ENCODE measurements around the gene ARRDC3. TPM values are rescaled to one million over a fixed set of nuclear protein-coding genes. Genes with fewer than 3 reads are reported as not detected.

ARRDC3 gene
- polyA plus RNA-seq, 1 donor from 2014 or later: 297 TPM

DNA sequence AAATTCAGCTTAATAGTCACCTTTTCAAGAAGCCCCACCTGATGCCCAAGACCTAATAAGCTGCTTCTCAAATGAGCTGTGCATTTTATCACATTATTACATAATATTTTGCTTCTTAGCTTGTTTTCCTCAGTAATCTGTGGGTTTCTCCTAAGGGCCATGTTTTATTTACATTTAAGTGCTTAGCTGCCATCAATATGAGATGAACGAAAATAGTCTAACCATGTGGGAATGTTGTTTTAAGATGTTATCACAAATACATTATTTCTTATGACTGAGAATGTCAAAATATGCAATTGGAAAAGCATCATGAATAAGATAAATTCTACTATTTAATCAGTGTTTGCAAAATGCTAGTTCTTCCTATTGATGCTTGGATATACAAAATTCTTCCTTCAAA is 10.1 kb downstream of the ARRDC3 start:
- H3K9me3 ChIP-seq (ENCODE audit: low read length): no peaks in the 10 kb centered on the region
- H3K4me3 ChIP-seq (ENCODE audit: low read length): peak overlapping the region; percentile 82
- no peaks in the 10 kb centered on the region for H3K9me2 ChIP-seq (ENCODE audit: insufficient read depth, low read length)
- H4K20me1 ChIP-seq (ENCODE audit: insufficient read depth): peaks cover 98% of the 10 kb centered on the region
- H3K79me2 ChIP-seq (replicated peaks; ENCODE audit: insufficient read depth, low read length): peaks cover 100% of the 10 kb centered on the region
- H3K36me3 ChIP-seq (ENCODE audit: insufficient read depth, low read length): peaks cover 74% of the 10 kb centered on the region
- peaks cover 13% of the 10 kb centered on the region for H3F3A ChIP-seq (ENCODE audit: insufficient read depth, low read length, poor library complexity, severe bottlenecking)
- peak overlapping the region; percentile 27 for H3K27ac ChIP-seq (ENCODE audit: low read length)
- H3K9ac ChIP-seq (ENCODE audit: low read length): peak overlapping the region; percentile 45
- TF ChIP-seq MXI1 (conservative IDR thresholded peaks at IDR 0.05; ENCODE audit: poor library complexity, severe bottlenecking): no peak
- no peak for TF ChIP-seq EZH2 (IDR thresholded peaks at IDR 0.05; ENCODE audit: borderline replicate concordance, insufficient read depth, low read length, poor library complexity, severe bottlenecking)
- no peak for TF ChIP-seq POLR2AphosphoS5 (IDR thresholded peaks at IDR 0.05)
- TF ChIP-seq SMC3 (conservative IDR thresholded peaks at IDR 0.05; ENCODE audit: poor library complexity): no peak
- TF ChIP-seq, protein P1, sequence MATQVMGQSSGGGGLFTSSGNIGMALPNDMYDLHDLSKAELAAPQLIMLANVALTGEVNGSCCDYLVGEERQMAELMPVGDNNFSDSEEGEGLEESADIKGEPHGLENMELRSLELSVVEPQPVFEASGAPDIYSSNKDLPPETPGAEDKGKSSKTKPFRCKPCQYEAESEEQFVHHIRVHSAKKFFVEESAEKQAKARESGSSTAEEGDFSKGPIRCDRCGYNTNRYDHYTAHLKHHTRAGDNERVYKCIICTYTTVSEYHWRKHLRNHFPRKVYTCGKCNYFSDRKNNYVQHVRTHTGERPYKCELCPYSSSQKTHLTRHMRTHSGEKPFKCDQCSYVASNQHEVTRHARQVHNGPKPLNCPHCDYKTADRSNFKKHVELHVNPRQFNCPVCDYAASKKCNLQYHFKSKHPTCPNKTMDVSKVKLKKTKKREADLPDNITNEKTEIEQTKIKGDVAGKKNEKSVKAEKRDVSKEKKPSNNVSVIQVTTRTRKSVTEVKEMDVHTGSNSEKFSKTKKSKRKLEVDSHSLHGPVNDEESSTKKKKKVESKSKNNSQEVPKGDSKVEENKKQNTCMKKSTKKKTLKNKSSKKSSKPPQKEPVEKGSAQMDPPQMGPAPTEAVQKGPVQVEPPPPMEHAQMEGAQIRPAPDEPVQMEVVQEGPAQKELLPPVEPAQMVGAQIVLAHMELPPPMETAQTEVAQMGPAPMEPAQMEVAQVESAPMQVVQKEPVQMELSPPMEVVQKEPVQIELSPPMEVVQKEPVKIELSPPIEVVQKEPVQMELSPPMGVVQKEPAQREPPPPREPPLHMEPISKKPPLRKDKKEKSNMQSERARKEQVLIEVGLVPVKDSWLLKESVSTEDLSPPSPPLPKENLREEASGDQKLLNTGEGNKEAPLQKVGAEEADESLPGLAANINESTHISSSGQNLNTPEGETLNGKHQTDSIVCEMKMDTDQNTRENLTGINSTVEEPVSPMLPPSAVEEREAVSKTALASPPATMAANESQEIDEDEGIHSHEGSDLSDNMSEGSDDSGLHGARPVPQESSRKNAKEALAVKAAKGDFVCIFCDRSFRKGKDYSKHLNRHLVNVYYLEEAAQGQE (IDR thresholded peaks at IDR 0.05; ENCODE audit: borderline replicate concordance): no peak
- TF ChIP-seq EP300 (conservative IDR thresholded peaks at IDR 0.05; ENCODE audit: poor library complexity, severe bottlenecking): no peak
- TF ChIP-seq TAF1 (IDR thresholded peaks at IDR 0.05; ENCODE audit: low read depth): no peak
- TF ChIP-seq, protein P2, sequence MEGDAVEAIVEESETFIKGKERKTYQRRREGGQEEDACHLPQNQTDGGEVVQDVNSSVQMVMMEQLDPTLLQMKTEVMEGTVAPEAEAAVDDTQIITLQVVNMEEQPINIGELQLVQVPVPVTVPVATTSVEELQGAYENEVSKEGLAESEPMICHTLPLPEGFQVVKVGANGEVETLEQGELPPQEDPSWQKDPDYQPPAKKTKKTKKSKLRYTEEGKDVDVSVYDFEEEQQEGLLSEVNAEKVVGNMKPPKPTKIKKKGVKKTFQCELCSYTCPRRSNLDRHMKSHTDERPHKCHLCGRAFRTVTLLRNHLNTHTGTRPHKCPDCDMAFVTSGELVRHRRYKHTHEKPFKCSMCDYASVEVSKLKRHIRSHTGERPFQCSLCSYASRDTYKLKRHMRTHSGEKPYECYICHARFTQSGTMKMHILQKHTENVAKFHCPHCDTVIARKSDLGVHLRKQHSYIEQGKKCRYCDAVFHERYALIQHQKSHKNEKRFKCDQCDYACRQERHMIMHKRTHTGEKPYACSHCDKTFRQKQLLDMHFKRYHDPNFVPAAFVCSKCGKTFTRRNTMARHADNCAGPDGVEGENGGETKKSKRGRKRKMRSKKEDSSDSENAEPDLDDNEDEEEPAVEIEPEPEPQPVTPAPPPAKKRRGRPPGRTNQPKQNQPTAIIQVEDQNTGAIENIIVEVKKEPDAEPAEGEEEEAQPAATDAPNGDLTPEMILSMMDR (IDR thresholded peaks at IDR 0.05; ENCODE audit: poor library complexity, severe bottlenecking): no peak
- no peak for TF ChIP-seq RAD21 (conservative IDR thresholded peaks at IDR 0.05)
- H2AFZ ChIP-seq (ENCODE audit: low read depth, low read length): no peak overlapping the region
- H3K27me3 ChIP-seq (ENCODE audit: insufficient read depth, low read depth, low read length): no peaks in the 10 kb centered on the region
- H3K4me2 ChIP-seq (ENCODE audit: low read length): peak overlapping the region; percentile 96

DNA sequence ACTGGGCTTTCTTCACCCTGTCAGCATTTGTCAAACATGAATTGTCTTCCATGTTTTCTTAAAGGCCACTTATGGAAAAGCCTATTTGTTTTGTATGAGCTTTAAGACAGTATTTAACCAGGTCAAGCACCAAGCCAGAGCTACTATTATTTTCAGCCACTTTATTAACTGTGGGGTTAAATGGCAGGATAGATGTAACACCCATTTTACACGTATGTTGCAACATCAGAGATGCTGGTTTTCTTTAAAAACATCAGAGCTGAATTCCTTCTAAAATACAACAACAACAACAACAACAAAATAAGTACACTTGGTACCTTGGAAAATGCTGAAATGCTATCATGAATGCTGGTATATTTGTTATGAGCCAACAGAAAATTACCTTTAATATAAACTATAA is 13.6 kb downstream of the ARRDC3 start:
- Histone ChIP-seq H3K4me2 (ENCODE audit: low read length) (peak overlapping the region; percentile 96), H2AFZ (ENCODE audit: low read depth, low read length) (no peak overlapping the region), H3K36me3 (ENCODE audit: insufficient read depth, low read length) (peaks cover 60% of the 10 kb centered on the region), H3K9me2 (ENCODE audit: insufficient read depth, low read length) (no peaks in the 10 kb centered on the region), H3K27ac (ENCODE audit: low read length) (peak overlapping the region; percentile 2), H3K4me3 (ENCODE audit: low read length) (peak overlapping the region; percentile 82), H3K79me2 (replicated peaks; ENCODE audit: insufficient read depth, low read length) (peaks cover 99% of the 10 kb centered on the region), H4K20me1 (ENCODE audit: insufficient read depth) (peaks cover 82% of the 10 kb centered on the region), H3K27me3 (ENCODE audit: insufficient read depth, low read depth, low read length) (no peaks in the 10 kb centered on the region), H3K9me3 (ENCODE audit: low read length) (no peaks in the 10 kb centered on the region), H3K9ac (ENCODE audit: low read length) (peak overlapping the region; percentile 11), H3F3A (ENCODE audit: insufficient read depth, low read length, poor library complexity, severe bottlenecking) (peaks cover 9% of the 10 kb centered on the region)
- TF ChIP-seq, protein P1 (IDR thresholded peaks at IDR 0.05; ENCODE audit: borderline replicate concordance): no peak

Data from neural cell (in vitro differentiated cells).